HG03460 (cell line): Measurements from ENCODE around the gene ARHGEF19.
"Not testable (repeated sequence)": the region's sequence is repeated elsewhere in the genome, so short reads cannot be mapped to it uniquely, and the experiment has no call there.

ENCODE experiments used
- ATAC-seq: cut with Tn5 transposase; IDR thresholded peaks from one replicate; pipeline ENCODE4 v1.9.1; 2021; ENCODE audit not compliant: unreplicated experiment

Gene ARHGEF19

GRCh38 chr1:16205891-16206546 lies 6.4 kb downstream of the ARHGEF19 start:
- no peak for ATAC-seq

DNA sequence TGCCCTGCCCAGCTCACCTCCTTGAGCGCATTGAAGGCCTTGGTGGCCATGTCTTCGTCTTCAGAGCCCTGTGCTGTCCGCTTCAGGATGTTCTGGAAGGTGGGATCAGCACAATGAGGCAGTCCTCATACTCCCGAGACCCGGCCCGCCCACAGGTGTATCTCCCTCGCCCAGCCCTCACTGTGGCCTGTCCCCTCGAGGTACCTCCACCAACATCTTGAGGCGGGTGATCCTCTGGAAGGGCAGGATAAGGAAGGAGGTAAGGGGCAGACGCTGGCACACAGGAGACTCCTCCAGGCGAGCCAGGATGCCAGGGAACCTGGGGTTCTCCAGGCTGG lies 7.1 kb downstream of the ARHGEF19 start:
- no peak for ATAC-seq

DNA sequence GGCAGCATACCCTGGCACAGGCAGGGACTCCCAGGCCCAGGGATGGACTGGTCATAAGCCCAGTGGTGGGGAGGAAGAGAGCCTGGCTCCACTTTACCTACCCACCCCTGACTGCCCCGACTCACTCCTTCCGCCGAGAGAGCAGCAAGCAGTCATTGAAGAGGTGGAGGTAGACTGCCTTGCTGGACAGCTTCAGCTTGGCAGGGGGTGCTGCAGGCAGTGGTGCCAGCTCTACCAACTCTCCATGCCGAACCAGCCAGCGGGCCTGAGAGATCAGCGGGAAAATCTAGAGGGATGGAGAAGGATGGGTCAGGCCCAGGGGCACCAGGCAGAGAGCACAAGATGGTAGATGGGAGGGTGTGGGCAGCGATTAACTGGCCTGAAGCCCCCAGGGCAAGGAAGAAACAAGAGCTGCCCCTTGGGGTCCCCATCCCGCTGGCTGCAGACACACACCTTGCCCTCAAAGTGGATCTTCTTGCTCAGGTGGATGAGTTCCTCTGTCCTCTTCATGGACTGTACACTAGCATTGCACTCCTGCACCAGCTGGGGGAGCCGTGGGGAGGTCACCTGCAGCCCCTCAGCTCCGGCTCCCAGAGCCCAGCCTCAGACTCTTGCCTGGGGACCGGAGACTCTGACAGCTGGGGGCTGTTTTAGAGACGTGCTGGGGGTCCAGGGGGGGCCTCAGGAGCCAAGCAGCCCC lies 7.7 kb downstream of the ARHGEF19 start:
- no peak for ATAC-seq

DNA sequence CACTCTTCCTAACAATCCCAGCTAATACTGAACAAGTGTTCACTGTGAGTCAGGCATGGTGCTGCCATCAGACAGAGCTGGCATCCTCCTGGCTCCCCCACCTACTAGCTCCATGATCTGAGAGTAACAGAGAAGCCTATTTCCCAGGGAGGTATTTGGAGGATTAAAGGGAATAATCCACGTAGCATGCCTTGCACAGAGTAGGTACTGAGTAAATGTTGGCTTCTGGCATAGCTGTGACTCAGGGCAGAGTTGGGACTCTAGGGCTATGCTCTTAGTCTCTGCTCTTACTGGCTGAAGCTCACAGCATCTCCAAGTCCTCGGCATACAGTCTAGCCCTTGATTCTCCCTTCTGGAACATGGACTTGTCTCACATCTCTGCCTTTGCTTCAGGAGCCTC lies 8.2 kb downstream of the ARHGEF19 start:
- no peak for ATAC-seq

DNA sequence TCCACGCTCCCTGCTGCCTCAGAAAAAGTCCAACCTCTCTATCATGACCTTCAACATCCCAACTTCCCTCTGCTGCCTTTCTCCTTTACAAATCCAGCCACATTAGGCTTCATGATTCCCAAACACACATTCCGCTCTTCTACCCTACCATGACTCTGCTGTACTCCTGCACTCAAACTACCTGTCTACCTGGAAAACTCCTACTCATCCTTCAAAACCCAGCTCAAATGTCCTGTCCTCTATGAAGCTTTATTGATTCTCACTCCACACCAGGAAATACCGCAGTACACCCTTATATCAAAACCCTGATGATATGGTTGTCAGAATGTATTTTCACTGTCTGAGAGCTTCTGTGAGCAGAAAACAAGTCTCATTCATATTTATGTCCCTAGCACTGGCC lies 8.9 kb downstream of the ARHGEF19 start:
- no peak for ATAC-seq

- ATAC-seq: no peak
Measured at GRCh38 chr1:16202281-16203210, 9.9 kb downstream of the ARHGEF19 start.

- ATAC-seq: no peak
Measured at GRCh38 chr1:16199700-16200099, 12.8 kb downstream of the ARHGEF19 start.

GRCh38 chr1:16199157-16199501 lies 13.3 kb downstream of the ARHGEF19 start:
- ATAC-seq: no peak

- ATAC-seq: no peak
Measured at GRCh38 chr1:16198444-16199156, 13.9 kb downstream of the ARHGEF19 start.

- no peak for ATAC-seq
Measured at GRCh38 chr1:16196874-16197273, 15.6 kb downstream of the ARHGEF19 start.

DNA sequence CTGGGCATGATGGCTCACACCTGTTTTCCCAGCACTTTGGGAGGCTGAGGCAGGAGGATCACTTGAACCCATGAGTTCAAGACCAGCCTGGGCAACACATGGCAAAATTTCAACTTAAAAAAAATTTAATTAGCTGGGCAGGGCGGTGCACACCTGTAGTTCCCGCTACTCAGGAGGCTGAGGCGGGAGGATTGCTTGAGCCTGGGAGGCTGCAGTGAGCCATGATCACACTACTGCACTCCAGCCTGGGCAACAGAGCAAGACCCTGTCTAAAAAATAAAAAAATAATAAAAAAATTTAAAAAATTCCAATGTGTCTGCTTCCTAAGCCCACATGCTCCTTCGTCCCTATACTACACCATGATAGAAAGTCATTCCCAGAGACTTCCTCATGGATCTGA lies 16.3 kb downstream of the ARHGEF19 start:
- ATAC-seq: not testable (repeated sequence)

DNA sequence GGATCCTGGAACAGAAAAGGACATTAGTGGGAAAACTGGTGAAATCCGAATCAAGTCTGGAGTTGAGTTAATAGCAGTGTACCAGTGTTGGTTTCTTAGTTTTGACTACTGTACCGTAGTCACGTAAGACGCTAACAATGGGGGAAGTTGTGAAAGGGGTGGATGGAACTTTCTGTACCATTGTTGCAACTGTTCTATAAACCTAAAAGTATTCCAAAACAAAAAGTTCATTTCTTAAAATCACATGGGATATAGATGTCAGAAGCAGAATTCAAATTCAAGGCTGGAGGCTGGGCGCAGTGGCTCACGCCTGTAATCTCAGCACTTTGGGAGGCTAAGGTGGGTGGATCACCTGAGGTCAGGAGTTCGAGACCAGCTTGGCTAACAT lies 16.9 kb downstream of the ARHGEF19 start:
- ATAC-seq: no peak

GRCh38 chr1:16191916-16192546 lies 20.4 kb downstream of the ARHGEF19 start:
- ATAC-seq: no peak

- no peak for ATAC-seq
Measured at GRCh38 chr1:16191309-16191708, 21.1 kb downstream of the ARHGEF19 start.

GRCh38 chr1:16189921-16190621 lies 22.4 kb downstream of the ARHGEF19 start:
- ATAC-seq: no peak

DNA sequence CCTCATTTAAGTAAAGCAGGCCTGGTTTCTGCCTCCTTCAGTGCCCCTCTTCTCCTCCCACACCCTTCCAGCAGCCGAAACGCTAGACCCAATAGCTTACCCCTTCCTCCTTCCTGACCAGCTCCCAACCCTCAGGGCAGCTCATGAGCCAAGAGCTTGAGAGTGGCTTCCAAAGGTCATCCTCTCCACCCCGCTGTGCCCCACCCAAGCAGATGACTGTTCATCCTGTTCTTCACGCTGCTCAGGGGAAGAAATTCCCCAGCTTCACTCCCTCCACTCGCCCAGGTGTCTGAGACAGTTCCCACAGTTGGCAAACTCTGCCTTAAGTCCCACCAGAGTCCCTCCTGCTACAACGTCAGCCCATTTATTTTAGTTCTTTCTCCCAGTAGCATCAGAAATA lies 23.4 kb downstream of the ARHGEF19 start:
- ATAC-seq: no peak

DNA sequence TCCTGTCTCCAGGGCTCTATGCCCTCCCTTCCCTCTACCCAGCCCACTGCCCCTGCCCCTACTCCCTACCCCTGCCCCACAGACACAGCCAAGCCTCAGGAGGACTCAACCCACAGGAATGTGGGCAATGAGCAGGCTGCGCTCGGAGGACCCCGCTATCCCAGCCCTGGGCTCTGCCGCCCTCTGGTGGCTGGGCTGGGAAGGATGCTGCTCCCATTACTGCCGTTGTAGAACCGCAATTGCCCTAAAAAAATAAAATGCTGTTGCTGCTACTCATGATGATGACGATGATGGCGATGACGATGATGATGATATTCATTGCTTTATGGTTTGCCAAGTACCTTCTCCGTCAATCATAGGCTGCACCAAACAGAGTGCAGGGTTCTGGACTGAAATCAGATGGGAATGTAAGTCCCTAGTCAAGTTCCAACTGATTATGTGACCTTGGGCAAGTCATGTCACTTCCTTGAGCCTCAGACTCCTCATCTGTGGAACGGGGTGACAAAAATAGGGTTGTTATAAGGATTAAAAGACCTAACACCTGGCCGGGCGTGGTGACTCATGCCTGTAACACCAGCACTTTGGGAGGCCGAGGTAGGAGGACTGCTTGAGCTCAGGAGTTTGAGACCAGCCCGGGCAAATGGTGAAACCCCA lies 24.6 kb downstream of the ARHGEF19 start:
- no peak for ATAC-seq

- ATAC-seq: no peak
Measured at GRCh38 chr1:16186655-16187235, 25.7 kb downstream of the ARHGEF19 start.

DNA sequence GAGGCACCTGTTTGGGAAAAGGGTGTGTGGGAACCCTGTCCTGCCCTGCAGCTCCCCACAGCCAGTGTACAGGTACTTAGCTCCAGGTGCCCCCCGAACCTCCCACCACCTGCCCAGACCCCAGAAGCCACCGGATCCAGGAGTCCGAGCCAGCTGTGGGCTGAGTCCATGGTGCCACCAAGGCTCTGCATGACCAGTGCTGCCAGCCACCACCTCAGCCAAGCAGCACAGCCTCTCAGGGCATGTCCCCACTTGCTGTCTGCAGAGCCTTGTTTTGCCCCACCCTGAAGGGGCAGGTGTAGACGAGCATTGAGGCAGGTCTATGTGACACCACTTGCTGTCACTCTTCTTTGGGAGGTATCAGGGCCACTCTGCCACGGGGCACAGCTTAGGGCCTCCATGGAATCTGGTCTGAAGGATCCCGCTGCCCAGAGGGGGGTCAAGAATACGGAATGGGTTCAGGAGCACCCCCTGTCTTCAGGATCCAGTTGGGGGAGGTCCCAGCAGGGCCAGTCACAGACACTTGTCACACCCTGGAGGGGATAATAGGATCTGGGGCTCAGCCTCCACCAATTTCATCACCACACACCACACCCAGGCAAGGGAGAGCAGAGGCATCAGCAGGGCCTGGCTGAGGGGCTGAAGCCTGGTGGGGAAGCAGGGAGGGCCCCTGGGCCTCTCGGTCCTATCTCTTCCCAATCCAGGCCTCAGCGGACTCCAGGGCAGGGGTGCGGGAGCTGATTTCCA lies 27.7 kb downstream of the ARHGEF19 start:
- no peak for ATAC-seq
